Measurements from ENCODE around the gene ITGA5.

DNA sequence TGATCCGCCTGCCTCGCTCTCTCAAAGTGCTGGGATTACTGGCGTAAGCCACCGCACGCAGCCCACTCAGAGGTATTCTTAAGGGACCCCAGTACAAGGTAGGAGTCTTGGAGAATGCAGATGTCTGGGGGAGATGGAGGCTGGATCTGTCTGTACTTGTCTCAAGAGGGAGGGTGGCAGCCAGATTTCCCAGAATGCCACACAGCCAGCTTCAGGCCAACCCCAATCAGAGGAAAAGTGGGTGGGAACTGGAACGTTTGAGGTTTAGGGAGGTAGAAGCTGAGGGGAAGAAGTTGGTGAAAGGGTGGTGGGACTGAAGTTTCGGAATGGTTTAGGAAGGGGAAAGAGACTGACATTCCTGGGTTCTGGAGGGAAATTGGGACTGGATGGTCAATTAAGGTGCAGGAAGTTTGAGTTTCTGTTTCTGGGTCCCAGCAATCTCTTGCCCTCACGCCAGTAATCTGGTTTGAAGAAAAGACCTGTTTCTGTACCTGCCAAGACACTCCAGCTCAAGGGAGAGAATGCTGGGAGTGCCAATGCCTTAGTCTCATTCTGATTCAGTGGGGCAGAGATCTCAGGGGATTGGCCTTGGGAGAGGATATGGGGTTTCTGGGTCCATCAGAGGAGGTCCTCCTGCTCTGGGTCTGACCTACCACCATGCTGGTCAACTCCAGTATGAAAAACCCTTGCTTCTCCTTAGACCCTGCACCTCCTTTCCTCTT, 26.4 kb downstream of the ITGA5 start:
- TF ChIP-seq MTF1 (CRISPR knock-in tag; IDR thresholded peaks at IDR 0.05; ENCODE audit: borderline replicate concordance) (no peak), GATAD2B (IDR thresholded peaks at IDR 0.05; ENCODE audit: borderline replicate concordance) (no peak), NCOA2 (IDR thresholded peaks at IDR 0.05; ENCODE audit: partially characterized antibody in 2 of 2) (no peak)
- TF ChIP-seq, protein P1, sequence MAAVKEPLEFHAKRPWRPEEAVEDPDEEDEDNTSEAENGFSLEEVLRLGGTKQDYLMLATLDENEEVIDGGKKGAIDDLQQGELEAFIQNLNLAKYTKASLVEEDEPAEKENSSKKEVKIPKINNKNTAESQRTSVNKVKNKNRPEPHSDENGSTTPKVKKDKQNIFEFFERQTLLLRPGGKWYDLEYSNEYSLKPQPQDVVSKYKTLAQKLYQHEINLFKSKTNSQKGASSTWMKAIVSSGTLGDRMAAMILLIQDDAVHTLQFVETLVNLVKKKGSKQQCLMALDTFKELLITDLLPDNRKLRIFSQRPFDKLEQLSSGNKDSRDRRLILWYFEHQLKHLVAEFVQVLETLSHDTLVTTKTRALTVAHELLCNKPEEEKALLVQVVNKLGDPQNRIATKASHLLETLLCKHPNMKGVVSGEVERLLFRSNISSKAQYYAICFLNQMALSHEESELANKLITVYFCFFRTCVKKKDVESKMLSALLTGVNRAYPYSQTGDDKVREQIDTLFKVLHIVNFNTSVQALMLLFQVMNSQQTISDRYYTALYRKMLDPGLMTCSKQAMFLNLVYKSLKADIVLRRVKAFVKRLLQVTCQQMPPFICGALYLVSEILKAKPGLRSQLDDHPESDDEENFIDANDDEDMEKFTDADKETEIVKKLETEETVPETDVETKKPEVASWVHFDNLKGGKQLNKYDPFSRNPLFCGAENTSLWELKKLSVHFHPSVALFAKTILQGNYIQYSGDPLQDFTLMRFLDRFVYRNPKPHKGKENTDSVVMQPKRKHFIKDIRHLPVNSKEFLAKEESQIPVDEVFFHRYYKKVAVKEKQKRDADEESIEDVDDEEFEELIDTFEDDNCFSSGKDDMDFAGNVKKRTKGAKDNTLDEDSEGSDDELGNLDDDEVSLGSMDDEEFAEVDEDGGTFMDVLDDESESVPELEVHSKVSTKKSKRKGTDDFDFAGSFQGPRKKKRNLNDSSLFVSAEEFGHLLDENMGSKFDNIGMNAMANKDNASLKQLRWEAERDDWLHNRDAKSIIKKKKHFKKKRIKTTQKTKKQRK (IDR thresholded peaks at IDR 0.05; ENCODE audit: borderline replicate concordance, low read depth, low read length), result no peak
- TF ChIP-seq, protein P2, sequence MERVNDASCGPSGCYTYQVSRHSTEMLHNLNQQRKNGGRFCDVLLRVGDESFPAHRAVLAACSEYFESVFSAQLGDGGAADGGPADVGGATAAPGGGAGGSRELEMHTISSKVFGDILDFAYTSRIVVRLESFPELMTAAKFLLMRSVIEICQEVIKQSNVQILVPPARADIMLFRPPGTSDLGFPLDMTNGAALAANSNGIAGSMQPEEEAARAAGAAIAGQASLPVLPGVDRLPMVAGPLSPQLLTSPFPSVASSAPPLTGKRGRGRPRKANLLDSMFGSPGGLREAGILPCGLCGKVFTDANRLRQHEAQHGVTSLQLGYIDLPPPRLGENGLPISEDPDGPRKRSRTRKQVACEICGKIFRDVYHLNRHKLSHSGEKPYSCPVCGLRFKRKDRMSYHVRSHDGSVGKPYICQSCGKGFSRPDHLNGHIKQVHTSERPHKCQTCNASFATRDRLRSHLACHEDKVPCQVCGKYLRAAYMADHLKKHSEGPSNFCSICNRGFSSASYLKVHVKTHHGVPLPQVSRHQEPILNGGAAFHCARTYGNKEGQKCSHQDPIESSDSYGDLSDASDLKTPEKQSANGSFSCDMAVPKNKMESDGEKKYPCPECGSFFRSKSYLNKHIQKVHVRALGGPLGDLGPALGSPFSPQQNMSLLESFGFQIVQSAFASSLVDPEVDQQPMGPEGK (CRISPR knock-in tag; IDR thresholded peaks at IDR 0.05; ENCODE audit: borderline replicate concordance), result no peak
